NCI-H446 treated with DMSO at 0.1 percent for 48 hours (cell line): ENCODE results near the gene VPREB1.
"Not testable (repeated sequence)": the region's sequence is repeated elsewhere in the genome, so short reads cannot be mapped to it uniquely, and the experiment has no call there.

Source experiments
- DNase-seq: peaks from one replicate; lab custom pipeline; 2025; lab: John Stamatoyannopoulos, UW

Gene VPREB1, protein sequence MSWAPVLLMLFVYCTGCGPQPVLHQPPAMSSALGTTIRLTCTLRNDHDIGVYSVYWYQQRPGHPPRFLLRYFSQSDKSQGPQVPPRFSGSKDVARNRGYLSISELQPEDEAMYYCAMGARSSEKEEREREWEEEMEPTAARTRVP

DNA sequence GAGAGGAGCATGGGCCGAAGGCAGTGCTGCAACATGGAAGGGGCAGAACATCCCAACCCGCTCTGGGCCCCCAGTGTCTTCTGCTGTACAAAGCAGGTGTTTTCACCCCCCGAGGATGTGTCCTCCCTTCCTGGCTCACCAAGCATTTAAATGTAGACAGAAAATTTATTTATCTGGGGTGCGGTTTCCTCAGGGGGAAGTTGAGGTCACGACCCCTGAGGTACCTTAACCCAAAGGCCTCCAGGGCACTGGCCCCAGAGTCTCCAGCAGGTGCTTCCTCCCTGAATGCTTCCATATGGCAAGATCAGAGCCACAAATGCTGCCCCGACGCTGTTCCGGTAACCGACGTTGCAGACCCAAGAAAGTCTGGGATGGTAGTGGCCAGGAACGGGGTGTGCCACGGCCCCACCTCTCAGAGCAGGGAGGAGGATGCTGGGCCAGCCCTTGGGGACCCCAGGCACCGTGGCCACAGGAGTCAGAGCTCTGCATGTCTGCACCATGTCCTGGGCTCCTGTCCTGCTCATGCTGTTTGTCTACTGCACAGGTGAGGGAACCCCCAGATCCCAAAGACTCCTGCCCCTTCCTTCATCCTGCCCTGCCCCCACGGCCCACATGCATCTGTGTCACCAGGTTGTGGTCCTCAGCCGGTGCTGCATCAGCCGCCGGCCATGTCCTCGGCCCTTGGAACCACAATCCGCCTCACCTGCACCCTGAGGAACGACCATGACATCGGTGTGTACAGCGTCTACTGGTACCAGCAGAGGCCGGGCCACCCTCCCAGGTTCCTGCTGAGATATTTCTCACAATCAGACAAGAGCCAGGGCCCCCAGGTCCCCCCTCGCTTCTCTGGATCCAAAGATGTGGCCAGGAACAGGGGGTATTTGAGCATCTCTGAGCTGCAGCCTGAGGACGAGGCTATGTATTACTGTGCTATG lies at the start of gene VPREB1:
TSS of gene VPREB1 (plus strand) at position 471 of the 935 bp plus-strand sequence. CDS start at position 499, 28 bp downstream.
- DNase-seq = no peak

DNA sequence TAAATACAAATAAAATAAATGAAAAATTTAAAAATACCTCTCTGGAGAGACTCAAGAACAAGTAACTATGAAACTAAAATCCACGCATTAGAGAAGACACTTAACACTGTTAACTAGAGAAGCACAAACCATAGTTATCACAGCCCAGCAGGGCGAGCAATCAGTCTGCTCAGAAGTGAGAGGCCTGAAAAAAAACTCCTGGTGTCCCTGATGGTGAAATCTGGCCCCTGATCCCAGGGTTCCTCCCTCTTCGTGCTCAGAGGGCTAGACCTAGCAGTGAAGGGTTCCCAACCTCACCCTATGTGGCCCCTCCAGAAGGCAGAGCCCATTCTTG lies 49.7 kb upstream of the VPREB1 start:
- no peak for DNase-seq

DNA sequence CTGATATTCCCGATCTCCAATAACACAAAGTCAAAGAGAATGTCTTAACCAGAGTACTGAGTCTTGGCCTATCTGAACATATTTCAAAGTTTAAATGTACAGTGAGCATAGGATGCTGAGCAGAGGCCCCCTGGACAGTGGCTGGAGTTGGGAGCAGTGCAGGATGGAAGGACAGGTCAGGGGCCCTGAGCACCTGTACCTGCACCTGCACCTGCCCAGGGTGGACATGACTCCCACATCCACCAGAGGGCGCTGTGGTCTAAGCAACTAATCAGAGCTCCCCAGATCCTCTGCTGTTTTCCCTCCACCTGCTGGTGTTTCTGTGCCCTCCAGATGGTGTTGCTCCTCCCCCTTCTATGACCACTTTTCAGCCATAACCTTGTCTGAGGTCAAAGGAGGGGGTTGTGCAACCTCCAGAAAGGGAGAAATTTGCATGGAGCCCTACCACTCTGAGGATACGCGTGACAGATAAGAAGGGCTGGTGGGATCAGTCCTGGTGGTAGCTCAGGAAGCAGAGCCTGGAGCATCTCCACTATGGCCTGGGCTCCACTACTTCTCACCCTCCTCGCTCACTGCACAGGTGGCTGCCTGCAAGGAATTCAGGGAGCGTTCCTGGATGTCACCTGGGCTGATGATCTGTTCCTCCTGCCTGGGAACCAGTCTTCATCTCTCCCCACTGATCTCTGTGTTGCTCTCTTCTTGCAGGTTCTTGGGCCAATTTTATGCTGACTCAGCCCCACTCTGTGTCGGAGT lies 49.1 kb upstream of the VPREB1 start:
- no peak for DNase-seq

DNA sequence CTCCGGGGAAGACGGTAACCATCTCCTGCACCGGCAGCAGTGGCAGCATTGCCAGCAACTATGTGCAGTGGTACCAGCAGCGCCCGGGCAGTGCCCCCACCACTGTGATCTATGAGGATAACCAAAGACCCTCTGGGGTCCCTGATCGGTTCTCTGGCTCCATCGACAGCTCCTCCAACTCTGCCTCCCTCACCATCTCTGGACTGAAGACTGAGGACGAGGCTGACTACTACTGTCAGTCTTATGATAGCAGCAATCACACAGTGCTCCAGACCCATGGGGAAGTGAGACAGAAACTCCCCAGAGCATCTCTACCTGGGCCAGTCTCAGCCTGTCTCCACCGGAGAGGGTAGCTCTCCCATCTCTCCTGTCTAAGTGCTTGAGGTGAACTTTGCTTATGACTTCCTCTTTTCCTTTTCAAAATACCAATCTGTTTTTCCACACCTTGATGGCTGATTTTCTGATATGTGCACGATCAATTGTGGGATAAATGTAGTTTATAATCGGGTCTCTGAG lies 48.5 kb upstream of the VPREB1 start:
- no peak for DNase-seq

DNA sequence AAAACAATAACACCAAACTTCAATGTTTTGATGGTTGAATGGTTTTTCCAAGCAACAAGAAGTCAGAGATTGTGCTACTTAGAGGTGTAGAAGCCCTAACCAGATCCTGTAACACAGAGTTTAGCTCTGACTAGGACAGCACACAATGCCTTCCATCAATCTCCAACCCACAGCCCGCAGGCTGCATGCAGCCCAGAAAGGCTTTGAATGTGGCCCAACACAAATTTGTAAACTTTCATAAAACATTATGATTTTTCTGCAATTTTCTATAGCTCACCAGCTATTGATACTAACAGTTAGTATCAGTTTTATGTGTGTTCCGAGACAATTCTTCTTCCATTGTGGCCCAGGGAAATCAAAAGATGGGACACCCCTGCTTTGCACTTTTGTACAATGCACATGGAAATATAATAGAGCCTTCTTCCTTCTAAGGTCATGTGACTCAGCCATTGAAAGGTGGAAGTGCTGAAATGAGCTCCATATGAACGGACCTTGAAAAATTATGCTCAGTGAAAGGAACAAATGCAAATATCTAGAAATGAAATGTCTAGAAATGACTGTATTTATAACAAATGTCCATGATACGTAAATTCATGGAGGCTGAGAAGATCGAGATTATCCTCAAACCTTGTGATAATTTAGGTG lies 47.6 kb upstream of the VPREB1 start:
- no peak for DNase-seq

DNA sequence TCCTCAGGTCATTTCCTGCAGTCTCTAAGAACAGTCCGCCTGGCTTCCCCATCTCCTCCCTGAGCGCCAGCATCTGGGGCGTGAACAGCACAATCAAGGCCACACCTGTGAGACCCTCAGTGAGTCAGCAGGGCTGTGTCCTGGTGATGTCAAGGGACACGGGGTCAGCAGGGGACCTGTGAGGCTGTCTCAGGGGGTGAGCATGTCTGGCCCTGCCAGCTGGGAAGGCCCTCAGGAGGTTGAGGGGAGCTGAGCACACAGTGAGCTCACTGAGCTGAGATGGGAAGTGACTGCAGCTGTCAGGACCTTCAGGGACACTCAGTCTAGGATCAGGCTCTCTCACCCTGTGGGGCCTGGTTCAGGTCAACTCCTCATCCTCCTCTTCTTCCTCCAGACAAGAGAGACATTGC lies 46.6 kb upstream of the VPREB1 start:
- no peak for DNase-seq

DNA sequence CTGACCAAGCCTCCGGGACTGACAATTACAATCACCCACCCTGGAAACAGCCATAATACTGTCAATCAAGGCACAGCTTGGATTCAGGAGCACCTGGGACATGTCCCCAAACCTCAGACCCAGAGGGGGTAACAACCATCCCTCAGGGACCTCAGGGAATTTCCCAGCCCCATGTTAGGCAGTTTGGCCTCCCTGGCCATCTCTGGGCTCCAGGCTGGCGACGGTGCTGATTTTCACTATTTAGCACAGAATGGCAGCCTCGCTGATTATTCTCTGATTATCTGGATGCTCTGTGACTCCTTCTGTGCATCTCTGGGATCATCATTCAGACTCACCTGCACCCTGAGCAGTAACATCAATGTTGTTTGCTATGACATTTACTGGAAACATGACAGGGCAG lies 45.8 kb upstream of the VPREB1 start:
- DNase-seq = no peak

DNA sequence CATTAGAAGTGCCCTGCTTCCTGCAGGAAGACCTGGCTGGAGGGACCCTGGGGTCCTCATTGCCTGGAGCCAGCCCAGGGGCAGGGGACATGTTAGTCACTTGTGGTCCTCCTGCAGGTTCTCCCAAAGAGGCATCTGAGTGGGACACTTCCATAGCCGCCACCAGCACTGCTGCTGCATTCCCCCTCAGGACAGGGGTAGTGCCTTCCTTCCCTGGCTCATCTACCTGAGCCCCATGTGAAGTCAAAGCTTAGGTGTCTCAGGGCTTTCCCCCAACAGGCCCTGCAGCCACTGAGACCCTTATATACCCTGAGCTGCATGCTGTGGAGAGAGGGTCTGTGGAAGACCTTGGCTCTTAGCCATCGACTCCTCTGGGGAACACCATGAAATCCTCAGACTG lies 45.0 kb upstream of the VPREB1 start:
- DNase-seq = no peak

DNA sequence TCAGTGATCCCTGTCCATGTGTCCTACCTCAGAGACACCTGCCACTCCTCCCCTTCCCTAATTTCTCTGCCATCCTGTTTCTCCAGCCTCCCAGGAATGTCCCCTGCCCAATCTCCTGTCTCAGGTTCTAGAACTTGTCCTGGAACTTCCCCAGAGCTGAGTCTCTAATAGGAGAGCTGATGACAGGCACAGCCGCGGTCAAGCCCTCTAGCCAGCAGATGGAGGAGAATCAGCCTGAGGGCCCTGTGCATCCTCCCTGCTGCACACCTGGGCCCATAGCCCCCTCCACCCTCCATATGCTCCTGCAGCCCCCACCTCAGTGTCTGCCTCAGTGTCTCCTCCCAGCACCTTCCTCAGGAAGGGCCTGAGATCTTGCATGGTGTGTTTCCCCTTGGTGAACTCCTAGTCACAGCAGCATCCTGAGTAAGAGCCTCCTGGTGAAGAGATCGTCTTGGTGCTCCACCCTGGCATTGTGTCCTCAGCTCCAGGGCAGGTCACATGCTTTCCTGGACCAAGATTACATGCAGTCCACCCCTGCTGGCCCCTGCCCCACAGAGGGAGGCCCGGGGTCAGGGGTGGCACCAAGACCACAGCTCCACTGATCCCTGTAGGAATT lies 43.9 kb upstream of the VPREB1 start:
- DNase-seq = no peak

DNA sequence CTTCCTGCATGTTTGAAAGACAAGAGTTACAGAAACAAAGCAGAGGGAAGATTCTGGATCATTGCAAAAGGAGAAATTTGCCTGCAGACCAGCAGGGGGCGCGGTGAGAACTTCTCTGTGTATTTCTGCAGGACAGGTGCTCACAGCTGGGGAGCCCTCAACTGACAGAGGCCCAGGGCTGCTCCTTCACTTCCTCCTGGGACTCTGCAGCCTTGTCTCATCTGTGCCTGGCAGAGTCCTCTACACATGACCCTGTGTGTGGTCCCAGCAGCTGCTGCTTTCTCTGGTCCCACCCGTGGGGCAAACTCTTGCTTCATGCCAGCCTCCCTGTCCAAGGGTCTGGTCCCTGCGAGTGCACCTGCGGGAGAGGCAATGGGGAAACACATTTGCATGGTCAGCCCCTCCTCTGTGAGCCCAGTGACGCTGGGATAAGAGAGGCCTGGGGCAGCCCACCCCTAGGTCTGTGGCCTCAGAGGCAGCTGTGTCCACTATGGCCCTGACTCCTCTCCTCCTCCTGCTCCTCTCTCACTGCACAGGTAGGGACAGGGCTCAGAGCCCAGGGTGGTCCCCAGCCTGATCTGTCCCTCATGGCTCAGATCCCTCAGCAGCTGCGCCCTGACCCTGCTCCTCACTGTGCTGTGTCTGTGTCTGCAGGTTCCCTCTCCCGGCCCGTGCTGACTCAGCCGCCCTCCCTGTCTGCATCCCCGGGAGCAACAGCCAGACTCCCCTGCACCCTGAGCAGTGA lies 43.2 kb upstream of the VPREB1 start:
- no peak for DNase-seq

DNA sequence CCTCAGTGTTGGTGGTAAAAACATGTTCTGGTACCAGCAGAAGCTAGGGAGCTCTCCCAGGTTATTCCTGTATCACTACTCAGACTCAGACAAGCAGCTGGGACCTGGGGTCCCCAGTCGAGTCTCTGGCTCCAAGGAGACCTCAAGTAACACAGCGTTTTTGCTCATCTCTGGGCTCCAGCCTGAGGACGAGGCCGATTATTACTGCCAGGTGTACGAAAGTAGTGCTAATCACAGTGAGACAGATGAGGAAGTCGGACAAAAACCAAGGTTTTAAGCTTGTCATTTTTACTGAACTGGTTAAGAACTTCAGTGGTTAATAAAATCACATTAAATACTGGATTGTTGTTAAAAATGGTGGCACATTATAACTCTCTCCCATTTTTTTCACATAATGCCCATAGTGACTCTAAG lies 42.6 kb upstream of the VPREB1 start:
- no peak for DNase-seq

DNA sequence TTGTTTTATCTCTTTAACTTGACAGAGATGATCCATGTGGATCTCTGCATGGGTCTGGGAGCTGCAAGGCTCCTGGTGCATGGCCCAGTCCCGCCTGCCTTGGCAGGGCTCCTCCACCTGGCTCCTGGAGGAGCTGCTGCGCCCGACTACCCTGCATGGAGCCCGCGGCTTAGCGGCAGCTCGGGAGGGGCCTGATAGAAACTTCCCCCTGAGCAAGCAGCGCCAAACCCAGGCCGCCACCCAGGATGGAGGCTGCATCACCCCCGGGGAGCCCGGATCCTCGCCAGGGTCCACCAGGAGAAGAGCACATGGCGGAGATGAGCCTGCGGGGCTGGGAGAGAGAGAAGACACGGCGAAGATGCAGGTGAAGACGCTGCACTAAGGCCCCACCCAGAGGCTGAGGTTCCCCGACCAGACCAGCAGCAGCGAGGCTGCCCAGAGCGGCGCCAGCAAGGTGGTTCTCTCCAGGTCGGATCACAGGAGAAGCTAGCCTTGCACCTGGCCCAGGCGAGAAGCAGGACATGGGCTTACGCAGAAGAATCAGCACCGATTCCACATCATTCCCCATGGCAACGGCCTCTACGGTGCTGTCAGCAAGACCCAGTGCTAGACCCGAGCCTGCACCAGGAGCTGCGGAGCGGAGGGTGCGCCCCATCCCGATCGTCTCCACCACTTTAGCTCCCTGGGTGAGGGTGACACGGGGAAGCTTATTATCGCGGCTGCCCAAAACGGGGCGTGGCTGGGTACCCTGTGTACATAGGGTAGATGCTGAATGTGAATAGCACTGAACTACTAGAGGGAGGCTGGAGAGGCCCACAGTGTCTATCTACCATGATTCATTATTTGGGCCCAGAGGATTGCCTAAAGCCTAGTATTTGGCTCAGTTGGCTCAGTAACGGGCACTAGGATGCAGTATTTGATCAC lies 41.3 kb upstream of the VPREB1 start:
- DNase-seq = no peak

DNA sequence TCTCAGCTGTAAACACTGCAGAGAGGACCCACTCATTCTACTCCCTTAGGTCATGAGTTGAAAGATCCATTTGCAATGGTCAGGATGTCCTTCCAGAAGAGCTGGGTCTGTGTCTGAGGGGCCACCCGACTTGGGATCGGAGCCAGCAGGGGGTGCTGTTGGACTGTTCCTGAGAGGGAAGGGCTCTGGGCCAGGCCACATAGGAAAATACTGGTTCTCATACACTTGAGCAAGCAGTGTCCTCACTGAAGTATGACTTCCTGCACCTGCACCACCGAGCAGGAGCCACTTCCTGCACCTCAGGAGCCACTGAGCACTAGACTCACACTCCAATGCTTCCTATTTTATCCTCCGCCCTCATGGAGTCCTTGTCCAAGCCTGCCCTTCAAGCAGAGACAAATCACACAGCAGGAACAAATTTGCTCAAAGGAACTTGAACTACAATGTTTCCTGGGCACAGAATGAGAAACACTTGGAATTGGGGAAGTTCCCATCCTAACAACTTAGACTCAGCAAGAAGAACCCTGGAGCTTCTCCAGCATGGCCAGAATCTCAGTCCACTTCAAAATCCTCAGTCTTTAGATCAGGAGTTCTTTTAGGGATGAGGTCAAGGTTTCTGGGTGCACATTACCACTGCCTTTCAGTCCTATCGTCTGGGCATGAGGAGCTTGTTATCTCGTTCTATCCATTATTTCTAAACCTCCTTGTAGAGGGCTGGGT lies 36.6 kb upstream of the VPREB1 start:
- no peak for DNase-seq

DNA sequence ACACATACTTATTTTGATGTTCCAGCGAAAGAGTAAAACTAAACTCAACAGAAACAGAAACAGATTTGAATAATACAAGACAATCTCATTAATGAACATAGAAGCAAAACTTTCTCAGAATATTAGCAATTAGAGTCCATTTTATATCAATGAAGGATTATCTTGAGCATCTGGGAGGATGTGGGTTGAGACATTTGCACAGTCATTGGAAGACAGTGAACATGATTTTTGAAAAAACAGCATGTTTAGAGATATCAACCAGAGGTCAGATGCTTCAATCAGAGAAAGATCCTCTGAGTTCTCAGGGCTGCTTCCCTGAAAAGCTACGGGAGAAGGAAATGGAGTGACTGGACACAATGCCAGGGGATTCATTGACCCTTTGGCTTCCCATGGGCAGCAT lies 35.9 kb upstream of the VPREB1 start:
- no peak for DNase-seq

DNA sequence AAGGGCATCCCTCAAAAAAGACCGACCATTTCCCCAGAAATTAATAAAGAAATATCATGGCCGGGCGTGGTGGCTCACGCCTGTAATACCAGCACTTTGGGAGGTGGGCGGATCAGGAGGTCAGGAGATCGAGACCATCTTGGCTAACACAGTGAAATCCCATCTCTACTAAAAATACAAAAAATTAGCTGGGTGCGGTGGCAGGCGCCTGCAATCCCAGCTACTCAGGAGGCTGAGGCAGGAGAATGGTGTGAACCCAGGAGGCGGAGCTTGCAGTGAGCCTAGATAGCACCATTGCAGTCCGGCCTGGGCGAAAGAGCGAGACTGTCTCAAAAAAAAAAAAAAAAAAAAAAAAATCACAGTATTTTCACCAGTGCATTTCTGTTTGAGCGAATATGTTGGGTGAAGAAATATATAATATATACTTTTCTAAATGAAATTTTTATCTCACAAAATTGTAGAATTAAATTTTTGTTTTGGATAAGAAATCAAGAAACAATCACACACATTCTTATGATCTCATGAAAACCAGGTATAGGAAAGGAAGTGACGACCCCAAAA lies 35.4 kb upstream of the VPREB1 start:
- not testable (repeated sequence) for DNase-seq

DNA sequence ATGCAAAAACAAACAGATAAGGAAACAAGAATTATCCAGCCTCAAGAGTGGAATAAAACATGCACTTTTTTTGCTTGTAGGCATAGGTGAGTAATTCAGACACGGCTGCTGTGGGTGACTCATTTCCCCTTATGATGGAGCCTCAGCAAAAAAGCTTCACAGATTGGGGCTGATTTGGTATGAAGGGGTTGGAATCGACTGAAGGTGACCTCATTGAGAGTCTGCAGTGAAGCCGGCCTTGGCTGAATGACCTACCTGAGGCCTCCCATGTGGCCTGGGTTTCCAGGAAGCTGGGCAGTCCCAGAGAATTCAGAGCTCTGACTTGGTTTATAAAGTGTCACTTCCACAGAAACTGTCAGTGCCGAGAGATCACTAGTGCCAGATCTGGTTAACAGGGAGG lies 34.2 kb upstream of the VPREB1 start:
- DNase-seq = no peak

DNA sequence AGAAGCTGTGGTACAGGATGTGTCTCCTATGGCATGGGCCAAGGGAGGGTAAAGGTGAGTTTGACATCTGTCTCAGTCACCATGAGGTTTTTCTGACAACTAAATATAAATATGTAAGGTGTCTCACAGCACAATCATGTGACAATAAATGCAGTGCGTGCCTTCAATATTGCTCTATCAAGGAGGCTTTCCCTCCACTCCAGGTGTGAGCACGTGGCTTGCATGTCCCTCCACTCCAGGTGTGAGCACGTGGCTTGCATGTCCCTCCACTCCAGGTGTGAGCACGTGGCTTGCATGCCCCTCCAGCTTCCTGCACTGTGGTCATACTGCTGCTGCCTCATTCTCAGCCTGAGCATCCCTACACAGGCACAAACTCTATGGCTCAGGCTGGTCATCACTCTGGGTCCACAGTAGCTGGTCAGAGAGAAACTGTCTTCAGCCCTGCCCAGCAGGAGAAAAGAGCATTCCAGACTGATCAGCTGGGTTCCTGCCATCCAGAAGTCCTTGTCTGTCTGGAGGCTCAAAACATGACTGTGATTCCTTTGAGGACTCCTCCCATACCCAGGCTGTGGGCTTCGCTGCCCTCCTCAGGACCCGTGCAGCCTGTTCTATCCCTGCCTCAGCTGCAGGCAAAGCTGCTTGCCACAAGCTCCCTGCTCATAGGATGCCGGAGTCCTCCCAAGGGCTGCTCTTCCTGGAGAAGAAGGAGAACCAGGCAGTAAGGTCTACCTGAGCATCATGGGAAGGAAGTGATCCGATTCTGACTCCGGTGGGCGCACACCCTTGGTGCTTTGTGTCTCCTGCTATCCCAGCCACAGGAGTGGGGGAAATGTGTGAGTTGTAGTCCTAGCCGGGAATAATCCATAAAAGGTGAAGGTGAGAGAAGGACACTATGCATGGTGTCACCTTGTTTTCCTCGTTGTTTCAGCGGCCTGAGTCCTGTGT lies 33.4 kb upstream of the VPREB1 start:
- DNase-seq = no peak

DNA sequence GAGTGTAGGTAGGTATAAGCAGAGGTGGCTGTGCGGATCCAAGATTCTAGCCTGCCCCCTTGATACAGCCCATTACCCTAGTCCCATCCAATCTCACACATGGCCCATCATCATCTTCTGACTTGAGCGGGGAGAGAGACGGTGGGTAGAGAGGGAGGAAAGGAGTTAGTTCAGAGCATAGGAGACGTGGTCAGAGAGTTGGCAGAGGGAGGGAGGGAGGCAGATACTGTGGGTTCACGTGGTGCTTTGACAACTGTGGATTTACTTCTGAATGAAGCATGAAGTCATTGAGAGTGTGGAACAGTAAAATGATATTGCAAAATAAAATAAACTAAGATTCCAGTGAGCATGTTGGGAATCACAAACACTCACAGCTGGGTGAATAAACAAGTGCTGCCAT lies 31.4 kb upstream of the VPREB1 start:
- no peak for DNase-seq
